Esophagus muscularis mucosa (tissue), 4 donors: ENCODE results near the gene CARMIL1.

Experiments used
- EP300 ChIP-seq: sonication (generic); formaldehyde crosslinking; IDR thresholded peaks from one replicate; pipeline ENCODE4 v1.6.1; 2017; ENCODE audit warnings: antibody characterized with exemption
- POLR2A ChIP-seq: fragments of 450-650 bp; IDR thresholded peaks from one replicate; pipeline ENCODE4 v1.6.1; 2017; ENCODE audit warnings: antibody characterized with exemption, moderate library complexity, mild to moderate bottlenecking, low read depth
- POLR2AphosphoS5 ChIP-seq, 2 donors: sonication (generic); formaldehyde crosslinking; IDR thresholded peaks; one replicate each; pipeline ENCODE4 v1.6.1; 2017; ENCODE audit warnings: antibody characterized with exemption in 2 of 2
- TF ChIP-seq, protein P1 (sequence below), 3 experiments: fragments of 200-600 bp in 2 of 3; fragments of 450-650 bp in 1 of 3; sonication (generic) in 2 of 3; IDR thresholded peaks; one replicate each; pipeline ENCODE4 v1.5.1; 2017 to 2019; ENCODE audit warnings: antibody characterized with exemption in 3 of 3, mild to moderate bottlenecking in 2 of 3, moderate library complexity in 1 of 3

GRCh38 chr6:25419879-25420278 lies 140.7 kb downstream of the CARMIL1 start:
- TF ChIP-seq POLR2AphosphoS5 (IDR thresholded peaks at IDR 0.05) (no peak), EP300 (no peak), POLR2A (no peak)
- TF ChIP-seq, protein P1, sequence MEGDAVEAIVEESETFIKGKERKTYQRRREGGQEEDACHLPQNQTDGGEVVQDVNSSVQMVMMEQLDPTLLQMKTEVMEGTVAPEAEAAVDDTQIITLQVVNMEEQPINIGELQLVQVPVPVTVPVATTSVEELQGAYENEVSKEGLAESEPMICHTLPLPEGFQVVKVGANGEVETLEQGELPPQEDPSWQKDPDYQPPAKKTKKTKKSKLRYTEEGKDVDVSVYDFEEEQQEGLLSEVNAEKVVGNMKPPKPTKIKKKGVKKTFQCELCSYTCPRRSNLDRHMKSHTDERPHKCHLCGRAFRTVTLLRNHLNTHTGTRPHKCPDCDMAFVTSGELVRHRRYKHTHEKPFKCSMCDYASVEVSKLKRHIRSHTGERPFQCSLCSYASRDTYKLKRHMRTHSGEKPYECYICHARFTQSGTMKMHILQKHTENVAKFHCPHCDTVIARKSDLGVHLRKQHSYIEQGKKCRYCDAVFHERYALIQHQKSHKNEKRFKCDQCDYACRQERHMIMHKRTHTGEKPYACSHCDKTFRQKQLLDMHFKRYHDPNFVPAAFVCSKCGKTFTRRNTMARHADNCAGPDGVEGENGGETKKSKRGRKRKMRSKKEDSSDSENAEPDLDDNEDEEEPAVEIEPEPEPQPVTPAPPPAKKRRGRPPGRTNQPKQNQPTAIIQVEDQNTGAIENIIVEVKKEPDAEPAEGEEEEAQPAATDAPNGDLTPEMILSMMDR (IDR thresholded peaks at IDR 0.05): no peak
